ENCODE measurements around the gene NCAM1.

Gene NCAM1

DNA sequence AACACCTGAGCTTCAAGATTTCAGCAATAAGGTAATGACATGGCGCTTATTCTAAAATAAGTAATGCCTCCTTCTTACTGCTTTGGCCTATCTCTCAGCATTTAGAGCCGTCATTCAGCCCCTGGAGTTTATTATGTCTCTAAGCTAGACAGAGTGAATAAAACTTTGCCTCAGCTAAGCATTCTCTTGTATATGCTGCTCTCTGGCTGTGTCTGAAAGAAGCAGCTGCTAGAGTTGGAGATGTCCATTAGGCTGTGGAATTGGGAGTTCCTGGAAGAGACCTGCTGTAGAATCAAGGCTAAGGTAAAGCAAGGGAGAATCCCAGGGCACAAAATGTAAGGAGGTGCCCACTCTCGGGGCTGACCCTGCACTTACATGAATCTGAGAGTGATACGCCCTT, 317.7 kb downstream of the NCAM1 start:
- H3K27ac ChIP-seq (ENCODE audit: low read depth, low read length), result no peak overlapping the region
- peaks cover 9% of the 10 kb centered on the region; the same call in 1 of the 2 replicates for H3K4me1 ChIP-seq (ENCODE audit: control insufficient read depth, insufficient read depth, low read length)
- H3K4me3 ChIP-seq (ENCODE audit: low read depth, low read length), result no peak overlapping the region
- no peaks in the 10 kb centered on the region for H3K36me3 ChIP-seq (ENCODE audit: control insufficient read depth, insufficient read depth, low read length)
- no peak overlapping the region for H3K9ac ChIP-seq (ENCODE audit: low read length)
- H3K27me3 ChIP-seq (ENCODE audit: control insufficient read depth, insufficient read depth, low read length), result peaks cover 20% of the 10 kb centered on the region; the same call in 1 of the 2 replicates
- H3K9me3 ChIP-seq (ENCODE audit: control insufficient read depth, insufficient read depth, low read depth, low read length), result no peaks in the 10 kb centered on the region

DNA sequence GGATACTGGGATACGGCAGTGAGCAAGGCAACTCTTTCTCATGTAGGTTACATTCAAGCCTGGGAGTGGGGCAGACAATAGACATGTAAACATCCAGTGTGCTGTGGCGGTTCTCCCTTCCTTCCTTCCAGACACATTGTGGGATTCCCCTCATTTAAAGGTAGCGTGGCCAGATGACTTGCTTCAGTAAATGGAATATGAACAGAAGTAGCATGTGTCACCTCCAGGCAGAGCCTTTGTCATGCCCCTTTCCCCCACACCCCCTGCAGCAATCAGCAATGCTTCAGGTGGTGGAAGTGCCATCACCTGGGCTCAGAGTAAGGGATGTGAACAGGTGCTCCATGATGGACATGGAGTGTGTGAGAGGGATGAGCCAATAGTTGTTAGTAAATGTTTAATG, 318.4 kb downstream of the NCAM1 start:
- Histone ChIP-seq H3K36me3 (ENCODE audit: control insufficient read depth, insufficient read depth, low read length) (no peaks in the 10 kb centered on the region), H3K4me3 (ENCODE audit: low read depth, low read length) (no peak overlapping the region), H3K27ac (ENCODE audit: low read depth, low read length) (no peak overlapping the region), H3K9ac (ENCODE audit: low read length) (no peak overlapping the region), H3K9me3 (ENCODE audit: control insufficient read depth, insufficient read depth, low read depth, low read length) (no peaks in the 10 kb centered on the region), H3K4me1 (ENCODE audit: control insufficient read depth, insufficient read depth, low read length) (peaks cover 5% of the 10 kb centered on the region; the same call in 1 of the 2 replicates), H3K27me3 (ENCODE audit: control insufficient read depth, insufficient read depth, low read length) (peaks cover 20% of the 10 kb centered on the region; the same call in 1 of the 2 replicates)

DNA sequence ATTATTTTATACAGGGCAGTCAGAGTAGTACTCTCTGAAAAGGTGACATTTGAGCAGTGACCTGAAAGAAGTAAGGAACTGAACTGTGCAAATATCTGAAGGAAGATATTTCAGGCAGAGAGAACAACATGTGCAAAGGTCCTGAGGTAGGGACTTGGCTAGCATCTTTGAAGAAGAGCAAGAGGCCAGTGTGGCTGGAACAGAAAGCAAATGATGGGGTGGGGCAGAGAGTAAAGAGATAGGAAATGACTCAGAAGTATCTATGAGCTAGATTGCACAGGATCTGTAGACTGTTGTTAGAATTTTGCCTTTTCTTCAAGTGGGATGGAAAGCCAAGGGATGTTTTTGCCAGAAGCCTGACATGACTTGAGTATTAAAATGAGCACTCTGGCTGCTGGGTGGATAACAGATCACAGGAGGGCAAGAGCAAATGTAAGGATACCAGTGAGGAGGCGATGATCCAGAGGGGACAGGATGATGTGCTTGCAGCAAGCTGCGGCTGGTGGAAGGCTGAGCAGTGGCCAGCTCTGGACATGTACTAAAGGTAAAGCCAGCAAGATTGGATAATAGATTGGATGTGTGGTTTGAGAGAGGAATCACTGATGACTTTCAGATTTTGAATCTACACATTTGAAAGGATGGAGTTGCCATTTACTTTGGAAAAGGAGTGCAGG, 320.0 kb downstream of the NCAM1 start:
- Histone ChIP-seq H3K9ac (ENCODE audit: low read length) (no peak overlapping the region), H3K4me1 (ENCODE audit: control insufficient read depth, insufficient read depth, low read length) (no peaks in the 10 kb centered on the region), H3K36me3 (ENCODE audit: control insufficient read depth, insufficient read depth, low read length) (no peaks in the 10 kb centered on the region), H3K9me3 (ENCODE audit: control insufficient read depth, insufficient read depth, low read depth, low read length) (no peaks in the 10 kb centered on the region), H3K4me3 (ENCODE audit: low read depth, low read length) (no peak overlapping the region), H3K27me3 (ENCODE audit: control insufficient read depth, insufficient read depth, low read length) (peaks cover 20% of the 10 kb centered on the region; the same call in 1 of the 2 replicates), H3K27ac (ENCODE audit: low read depth, low read length) (no peak overlapping the region)

DNA sequence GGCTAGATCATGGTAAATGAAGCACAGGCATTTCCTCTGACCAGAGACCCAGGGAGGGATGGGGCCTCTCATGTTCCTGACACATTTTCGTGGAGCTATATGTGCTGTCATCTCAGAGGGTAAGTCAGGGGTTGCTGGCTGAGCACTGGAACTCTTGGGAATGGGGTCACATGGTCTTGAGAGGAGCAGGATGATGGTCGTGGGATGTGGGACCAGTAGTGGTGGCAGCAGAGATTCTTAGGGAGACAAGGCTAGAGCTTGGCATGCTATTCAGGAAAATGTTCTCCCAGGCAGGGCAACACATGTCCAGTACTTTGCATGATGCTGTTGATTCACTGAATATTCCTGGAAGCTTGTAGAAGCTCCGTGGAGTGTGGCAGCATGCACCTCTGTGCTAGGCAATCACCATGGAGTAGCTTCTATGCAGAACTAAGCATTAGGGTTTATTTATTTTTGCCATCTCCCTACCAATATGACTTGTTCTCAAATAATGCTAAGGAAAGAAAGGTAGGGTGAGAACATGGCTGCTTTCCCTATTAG, 321.7 kb downstream of the NCAM1 start:
- Histone ChIP-seq H3K4me1 (ENCODE audit: control insufficient read depth, insufficient read depth, low read length) (no peaks in the 10 kb centered on the region), H3K36me3 (ENCODE audit: control insufficient read depth, insufficient read depth, low read length) (no peaks in the 10 kb centered on the region), H3K9me3 (ENCODE audit: control insufficient read depth, insufficient read depth, low read depth, low read length) (no peaks in the 10 kb centered on the region), H3K27ac (ENCODE audit: low read depth, low read length) (no peak overlapping the region), H3K27me3 (ENCODE audit: control insufficient read depth, insufficient read depth, low read length) (peaks cover 20% of the 10 kb centered on the region; the same call in 1 of the 2 replicates), H3K9ac (ENCODE audit: low read length) (no peak overlapping the region), H3K4me3 (ENCODE audit: low read depth, low read length) (no peak overlapping the region)

DNA sequence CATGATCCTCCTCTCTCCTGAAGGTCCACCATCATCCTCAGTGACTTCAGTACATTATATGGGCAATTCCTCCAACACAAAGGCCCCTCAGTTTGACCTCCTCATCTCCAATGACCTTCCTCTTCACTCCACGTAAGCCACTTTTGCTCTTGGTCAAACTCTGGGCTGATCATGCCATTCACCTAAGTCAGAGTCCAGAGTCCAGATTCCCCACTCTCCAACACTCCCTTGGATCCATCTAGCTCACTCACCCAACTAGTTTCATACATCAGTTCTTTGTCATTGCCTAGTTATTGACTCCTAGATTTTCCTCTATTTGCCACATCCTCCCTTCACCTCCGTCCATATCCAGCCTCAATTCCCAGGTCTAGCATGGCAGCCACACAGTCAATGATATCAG, 322.7 kb downstream of the NCAM1 start:
- H3K36me3 ChIP-seq (ENCODE audit: control insufficient read depth, insufficient read depth, low read length), result no peaks in the 10 kb centered on the region
- no peak overlapping the region for H3K27ac ChIP-seq (ENCODE audit: low read depth, low read length)
- peaks cover 20% of the 10 kb centered on the region; the same call in 1 of the 2 replicates for H3K27me3 ChIP-seq (ENCODE audit: control insufficient read depth, insufficient read depth, low read length)
- H3K9me3 ChIP-seq (ENCODE audit: control insufficient read depth, insufficient read depth, low read depth, low read length), result no peaks in the 10 kb centered on the region
- H3K4me3 ChIP-seq (ENCODE audit: low read depth, low read length), result no peak overlapping the region
- H3K9ac ChIP-seq (ENCODE audit: low read length), result no peak overlapping the region
- H3K4me1 ChIP-seq (ENCODE audit: control insufficient read depth, insufficient read depth, low read length), result no peaks in the 10 kb centered on the region

DNA sequence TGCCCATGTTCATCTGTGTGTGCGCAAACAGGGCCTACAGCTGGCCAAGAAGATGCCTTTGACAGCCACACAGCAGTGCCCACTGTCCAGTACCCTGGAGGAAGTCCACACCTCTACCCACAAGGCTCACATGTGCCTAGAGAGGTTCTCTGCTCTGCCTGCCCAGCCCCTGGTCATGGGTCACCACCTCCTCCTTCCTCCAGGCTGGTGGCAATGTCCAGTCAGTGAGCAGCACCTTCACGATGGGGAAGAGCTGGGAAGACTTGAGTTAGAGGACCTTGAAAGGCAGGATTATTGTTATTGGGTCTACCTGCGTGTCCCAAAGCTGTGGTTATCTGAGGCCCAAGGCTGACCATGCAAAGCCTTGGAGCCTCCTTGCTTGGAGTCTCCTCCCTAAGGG, 324.8 kb downstream of the NCAM1 start:
- H3K4me1 ChIP-seq (ENCODE audit: control insufficient read depth, insufficient read depth, low read length), result no peaks in the 10 kb centered on the region
- H3K9me3 ChIP-seq (ENCODE audit: control insufficient read depth, insufficient read depth, low read depth, low read length), result no peaks in the 10 kb centered on the region
- H3K9ac ChIP-seq (ENCODE audit: low read length), result no peak overlapping the region
- no peak overlapping the region for H3K27ac ChIP-seq (ENCODE audit: low read depth, low read length)
- H3K36me3 ChIP-seq (ENCODE audit: control insufficient read depth, insufficient read depth, low read length), result no peaks in the 10 kb centered on the region
- no peak overlapping the region for H3K4me3 ChIP-seq (ENCODE audit: low read depth, low read length)
- H3K27me3 ChIP-seq (ENCODE audit: control insufficient read depth, insufficient read depth, low read length), result peaks cover 20% of the 10 kb centered on the region; the same call in 1 of the 2 replicates

DNA sequence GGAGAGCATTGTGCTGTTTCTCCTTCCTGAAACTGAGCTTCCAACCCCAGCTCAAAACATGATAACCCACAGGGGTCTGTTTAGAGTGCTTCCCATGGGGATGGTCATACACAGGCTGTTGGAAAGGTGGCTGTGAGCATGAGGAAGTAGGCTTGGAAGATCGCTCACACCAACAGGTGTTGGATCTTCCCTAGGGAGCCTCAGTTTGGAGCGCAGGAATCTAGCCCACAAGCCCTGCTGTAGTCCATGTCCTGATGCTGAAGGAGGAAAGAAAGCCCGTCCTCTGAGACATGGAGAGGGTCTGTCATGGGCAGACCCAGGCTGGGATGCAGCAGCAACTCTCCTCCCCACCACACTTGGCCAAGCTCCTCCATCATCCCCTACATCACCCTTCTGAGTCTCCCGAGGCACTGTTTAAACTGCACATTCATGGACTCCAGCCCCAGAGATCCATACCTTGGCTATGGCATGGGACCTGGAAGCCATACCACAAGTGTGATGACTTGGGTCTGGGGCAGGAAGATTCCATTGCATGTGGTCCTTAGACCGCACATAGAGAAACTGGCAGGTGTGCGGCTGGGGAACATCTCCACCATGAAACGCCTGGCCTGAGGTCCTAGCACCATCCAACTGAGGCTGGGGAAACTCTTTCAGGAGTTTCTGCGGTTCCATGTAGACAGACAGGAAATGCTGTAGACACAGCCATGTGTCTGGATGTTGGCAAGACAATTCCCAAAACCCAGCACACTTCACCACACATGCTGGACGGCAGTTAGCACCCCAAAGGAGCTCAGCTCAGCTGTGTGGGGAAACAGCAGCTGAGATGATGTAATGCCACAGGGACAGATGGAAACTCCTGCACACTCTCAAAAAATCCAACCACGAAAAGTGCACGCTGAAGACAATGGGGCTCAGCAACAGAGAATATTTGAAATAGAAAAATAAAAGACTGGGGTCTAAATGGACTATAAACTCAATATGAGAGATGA, 325.6 kb downstream of the NCAM1 start:
- no peak overlapping the region for H3K4me3 ChIP-seq (ENCODE audit: low read depth, low read length)
- H3K9me3 ChIP-seq (ENCODE audit: control insufficient read depth, insufficient read depth, low read depth, low read length), result no peaks in the 10 kb centered on the region
- no peaks in the 10 kb centered on the region for H3K36me3 ChIP-seq (ENCODE audit: control insufficient read depth, insufficient read depth, low read length)
- H3K9ac ChIP-seq (ENCODE audit: low read length), result no peak overlapping the region
- H3K27me3 ChIP-seq (ENCODE audit: control insufficient read depth, insufficient read depth, low read length), result peaks cover 16% of the 10 kb centered on the region; the same call in 1 of the 2 replicates
- no peak overlapping the region for H3K27ac ChIP-seq (ENCODE audit: low read depth, low read length)
- H3K4me1 ChIP-seq (ENCODE audit: control insufficient read depth, insufficient read depth, low read length), result no peaks in the 10 kb centered on the region

DNA sequence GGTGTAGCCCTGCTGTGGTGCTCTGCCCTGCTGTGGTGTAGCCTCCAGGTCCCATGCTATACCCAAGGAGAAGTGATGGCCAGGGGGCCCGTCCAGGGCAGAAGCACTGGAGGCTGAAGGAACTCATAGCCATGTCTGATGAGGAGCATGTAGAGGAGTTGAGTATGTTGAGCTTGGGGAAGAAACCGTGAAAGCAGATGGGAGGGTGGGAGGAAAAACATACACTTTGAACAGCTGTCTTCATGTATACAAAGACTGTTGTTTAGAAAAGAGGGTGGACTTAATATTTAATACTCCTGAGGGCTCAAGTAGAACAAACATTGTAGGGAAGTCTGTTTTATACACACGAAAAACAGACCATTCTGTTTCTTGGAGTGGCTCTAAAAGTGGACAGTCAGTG, 326.6 kb downstream of the NCAM1 start:
- Histone ChIP-seq H3K36me3 (ENCODE audit: control insufficient read depth, insufficient read depth, low read length) (no peaks in the 10 kb centered on the region), H3K4me3 (ENCODE audit: low read depth, low read length) (no peak overlapping the region), H3K9me3 (ENCODE audit: control insufficient read depth, insufficient read depth, low read depth, low read length) (no peaks in the 10 kb centered on the region), H3K27me3 (ENCODE audit: control insufficient read depth, insufficient read depth, low read length) (peaks cover 8% of the 10 kb centered on the region; the same call in 1 of the 2 replicates), H3K9ac (ENCODE audit: low read length) (no peak overlapping the region), H3K27ac (ENCODE audit: low read depth, low read length) (no peak overlapping the region), H3K4me1 (ENCODE audit: control insufficient read depth, insufficient read depth, low read length) (no peaks in the 10 kb centered on the region)

DNA sequence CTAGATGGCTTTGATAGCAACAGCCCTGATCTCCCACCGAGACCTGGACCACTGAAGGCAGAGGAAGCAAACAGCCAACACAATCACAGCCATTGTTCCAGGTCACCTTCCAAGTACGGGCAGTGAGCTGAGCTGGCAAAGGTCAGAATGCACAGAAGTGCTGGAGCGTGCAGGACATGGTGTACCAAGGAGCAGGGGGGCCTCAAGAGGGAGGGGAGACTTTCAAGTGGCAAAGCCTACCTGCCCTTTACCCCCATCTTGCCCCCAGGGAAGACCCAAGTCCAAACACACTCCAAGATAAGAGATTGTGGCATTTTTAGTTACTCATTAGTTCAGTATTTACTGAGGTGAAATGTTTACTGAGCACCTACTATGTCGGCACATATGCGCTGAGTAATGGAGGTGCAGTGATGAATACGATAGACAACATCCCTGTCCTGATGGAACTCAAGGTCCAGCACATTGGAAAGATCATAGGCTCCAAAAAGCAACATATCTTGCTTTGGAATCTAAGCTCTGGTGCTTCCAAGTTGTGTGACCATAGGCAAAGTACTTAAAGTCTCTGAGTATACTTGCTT, 327.2 kb downstream of the NCAM1 start:
- no peak overlapping the region for H3K27ac ChIP-seq (ENCODE audit: low read depth, low read length)

DNA sequence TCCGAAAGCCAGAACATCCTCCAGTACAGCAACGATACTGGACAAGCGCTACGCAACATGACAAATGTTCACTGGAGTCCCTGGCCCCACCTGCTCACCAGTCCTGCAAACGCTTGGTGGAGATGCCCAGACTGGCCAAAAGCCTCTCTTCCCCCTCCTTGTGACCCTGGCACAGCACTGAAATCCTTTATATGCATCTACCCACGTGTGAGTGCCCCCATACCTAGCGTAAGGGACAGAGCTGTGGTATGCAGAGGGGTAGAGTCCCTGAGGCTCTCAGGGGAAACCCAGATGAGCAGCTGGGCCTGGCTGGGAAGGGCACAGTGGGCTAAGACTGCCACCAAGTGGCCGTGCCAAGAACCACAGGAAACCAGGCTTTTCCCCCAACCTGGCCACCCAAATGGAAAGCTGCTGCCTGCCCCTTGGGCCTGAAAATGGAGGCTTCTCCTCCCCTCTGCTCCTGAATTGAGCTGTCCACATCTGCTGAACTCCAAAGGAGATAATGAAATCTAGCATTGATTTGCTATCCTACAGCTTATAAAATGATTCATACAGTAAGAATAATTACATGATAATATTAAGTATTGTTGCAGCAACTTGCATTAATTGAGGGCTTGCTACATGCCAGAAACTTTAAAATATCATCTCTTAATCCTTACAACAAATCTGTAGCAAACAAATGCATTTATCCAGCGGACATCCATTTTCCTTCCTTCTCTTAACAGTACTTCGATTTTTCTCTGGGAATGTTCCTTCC, 328.4 kb downstream of the NCAM1 start:
- H3K4me1 ChIP-seq (ENCODE audit: control insufficient read depth, insufficient read depth, low read length), result peaks cover 5% of the 10 kb centered on the region
- no peak overlapping the region for H3K27ac ChIP-seq (ENCODE audit: low read depth, low read length)
- no peaks in the 10 kb centered on the region for H3K27me3 ChIP-seq (ENCODE audit: control insufficient read depth, insufficient read depth, low read length)
- no peak overlapping the region for H3K9ac ChIP-seq (ENCODE audit: low read length)
- no peaks in the 10 kb centered on the region for H3K36me3 ChIP-seq (ENCODE audit: control insufficient read depth, insufficient read depth, low read length)
- H3K9me3 ChIP-seq (ENCODE audit: control insufficient read depth, insufficient read depth, low read depth, low read length), result no peaks in the 10 kb centered on the region
- H3K4me3 ChIP-seq (ENCODE audit: low read depth, low read length), result no peak overlapping the region

More for the DNA sequence above, 327.2 kb downstream of the NCAM1 start:
- Histone ChIP-seq H3K36me3 (ENCODE audit: control insufficient read depth, insufficient read depth, low read length) (no peaks in the 10 kb centered on the region), H3K4me1 (ENCODE audit: control insufficient read depth, insufficient read depth, low read length) (peaks cover under 1% of the 10 kb centered on the region; the same call in 1 of the 2 replicates), H3K27me3 (ENCODE audit: control insufficient read depth, insufficient read depth, low read length) (peaks cover 3% of the 10 kb centered on the region; the same call in 1 of the 2 replicates), H3K9me3 (ENCODE audit: control insufficient read depth, insufficient read depth, low read depth, low read length) (no peaks in the 10 kb centered on the region), H3K4me3 (ENCODE audit: low read depth, low read length) (no peak overlapping the region), H3K9ac (ENCODE audit: low read length) (no peak overlapping the region)
